WTC11 (cell line): ENCODE measurements around the gene PDXK.

ENCODE experiments used
- CBFB ChIP-seq: sonication (generic); formaldehyde crosslinking; IDR thresholded peaks from 2 replicates; pipeline ENCODE4 v1.8.1; 2022; ENCODE audit warnings: mild to moderate bottlenecking, low read depth, missing genetic modification reagents
- ESRRA ChIP-seq: sonication (generic); formaldehyde crosslinking; IDR thresholded peaks from 2 replicates; pipeline ENCODE4 v1.8.1; 2022; ENCODE audit warnings: mild to moderate bottlenecking, missing genetic modification reagents, borderline replicate concordance
- JUN ChIP-seq: sonication (generic); formaldehyde crosslinking; IDR thresholded peaks from 2 replicates; pipeline ENCODE4 v1.8.0; 2023; ENCODE audit warnings: mild to moderate bottlenecking, missing genetic modification reagents
- KAT7 ChIP-seq: sonication (generic); formaldehyde crosslinking; IDR thresholded peaks from 2 replicates; pipeline ENCODE4 v1.8.1; 2023; ENCODE audit warnings: missing genetic modification reagents, mild to moderate bottlenecking, borderline replicate concordance
- MAX ChIP-seq: sonication (generic); formaldehyde crosslinking; IDR thresholded peaks from 2 replicates; pipeline ENCODE4 v1.8.0; 2022; ENCODE audit warnings: mild to moderate bottlenecking, missing genetic modification reagents
- NR2C2 ChIP-seq: sonication (generic); formaldehyde crosslinking; IDR thresholded peaks from 2 replicates; pipeline ENCODE4 v1.8.0; 2022; ENCODE audit warnings: mild to moderate bottlenecking, missing genetic modification reagents
- TEAD1 ChIP-seq: sonication (generic); formaldehyde crosslinking; IDR thresholded peaks from 2 replicates; pipeline ENCODE4 v1.8.0; 2022; ENCODE audit warnings: mild to moderate bottlenecking, missing genetic modification reagents
- TP53 ChIP-seq: sonication (generic); formaldehyde crosslinking; IDR thresholded peaks from 2 replicates; pipeline ENCODE4 v1.8.1; 2023; ENCODE audit warnings: mild to moderate bottlenecking, missing genetic modification reagents
- ZBTB43 ChIP-seq: sonication (generic); formaldehyde crosslinking; IDR thresholded peaks from 2 replicates; pipeline ENCODE4 v1.8.1; 2023; ENCODE audit warnings: mild to moderate bottlenecking, missing genetic modification reagents
- ZNF138 ChIP-seq: sonication (generic); formaldehyde crosslinking; conservative IDR thresholded peaks from 2 replicates; pipeline ENCODE4 v1.8.1; 2022; ENCODE audit warnings: mild to moderate bottlenecking, moderate library complexity, missing genetic modification reagents
- TF ChIP-seq, protein P1 (sequence below): fragments of 200-600 bp; IDR thresholded peaks from 2 replicates; pipeline ENCODE4 v1.8.0; 2022; ENCODE audit warnings: antibody characterized with exemption
- TF ChIP-seq, protein P2 (sequence below): sonication (generic); formaldehyde crosslinking; conservative IDR thresholded peaks from 2 replicates; pipeline ENCODE4 v1.8.1; 2022; ENCODE audit warnings: mild to moderate bottlenecking, missing genetic modification reagents
- TF ChIP-seq, protein P3 (sequence below): sonication (generic); formaldehyde crosslinking; IDR thresholded peaks from 2 replicates; pipeline ENCODE4 v1.8.0; 2022; ENCODE audit warnings: mild to moderate bottlenecking, missing genetic modification reagents
- TF ChIP-seq, protein P4 (sequence below): sonication (generic); formaldehyde crosslinking; IDR thresholded peaks from 2 replicates; pipeline ENCODE4 v1.8.1; 2022; ENCODE audit warnings: low read depth, missing genetic modification reagents, borderline replicate concordance

DNA sequence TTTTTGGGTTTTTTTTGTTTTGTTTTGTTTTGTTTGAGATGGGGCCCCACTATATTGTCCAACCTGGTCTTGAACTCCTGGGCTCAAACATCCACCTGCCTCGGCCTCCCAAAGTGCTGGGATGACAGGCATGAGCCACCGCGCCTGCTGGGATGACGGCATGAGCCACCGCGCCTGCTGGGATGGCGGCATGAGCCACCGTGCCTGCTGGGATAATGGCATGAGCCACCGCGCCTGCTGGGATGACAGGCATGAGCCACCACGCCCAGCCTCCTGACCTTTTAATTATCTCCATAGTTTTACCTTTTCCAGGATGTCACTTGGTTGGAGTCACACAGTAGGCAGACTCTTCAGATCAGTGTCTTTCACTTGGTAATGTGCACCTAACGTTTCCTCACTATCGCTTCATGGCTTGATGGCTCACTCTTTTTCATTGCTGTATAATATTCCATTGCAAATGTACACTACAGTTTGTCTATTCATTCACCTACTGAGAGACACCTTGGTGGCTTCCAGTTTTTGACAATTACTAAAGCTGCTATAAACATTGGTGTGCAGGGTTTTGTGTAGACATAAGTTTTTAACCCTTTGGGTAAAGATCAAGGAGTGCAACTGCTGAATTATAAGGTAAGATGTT lies 10.1 kb upstream of the PDXK start:
- TF ChIP-seq ZNF138 (CRISPR knock-in tag): no peak
- TF ChIP-seq JUN (CRISPR knock-in tag): no peak
- no peak for TF ChIP-seq KAT7
- TF ChIP-seq ESRRA (CRISPR knock-in tag): no peak
- TF ChIP-seq, protein P1, sequence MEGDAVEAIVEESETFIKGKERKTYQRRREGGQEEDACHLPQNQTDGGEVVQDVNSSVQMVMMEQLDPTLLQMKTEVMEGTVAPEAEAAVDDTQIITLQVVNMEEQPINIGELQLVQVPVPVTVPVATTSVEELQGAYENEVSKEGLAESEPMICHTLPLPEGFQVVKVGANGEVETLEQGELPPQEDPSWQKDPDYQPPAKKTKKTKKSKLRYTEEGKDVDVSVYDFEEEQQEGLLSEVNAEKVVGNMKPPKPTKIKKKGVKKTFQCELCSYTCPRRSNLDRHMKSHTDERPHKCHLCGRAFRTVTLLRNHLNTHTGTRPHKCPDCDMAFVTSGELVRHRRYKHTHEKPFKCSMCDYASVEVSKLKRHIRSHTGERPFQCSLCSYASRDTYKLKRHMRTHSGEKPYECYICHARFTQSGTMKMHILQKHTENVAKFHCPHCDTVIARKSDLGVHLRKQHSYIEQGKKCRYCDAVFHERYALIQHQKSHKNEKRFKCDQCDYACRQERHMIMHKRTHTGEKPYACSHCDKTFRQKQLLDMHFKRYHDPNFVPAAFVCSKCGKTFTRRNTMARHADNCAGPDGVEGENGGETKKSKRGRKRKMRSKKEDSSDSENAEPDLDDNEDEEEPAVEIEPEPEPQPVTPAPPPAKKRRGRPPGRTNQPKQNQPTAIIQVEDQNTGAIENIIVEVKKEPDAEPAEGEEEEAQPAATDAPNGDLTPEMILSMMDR: no peak
- TF ChIP-seq TEAD1 (CRISPR knock-in tag): no peak
- no peak for TF ChIP-seq MAX (CRISPR knock-in tag)
- TF ChIP-seq, protein P2, sequence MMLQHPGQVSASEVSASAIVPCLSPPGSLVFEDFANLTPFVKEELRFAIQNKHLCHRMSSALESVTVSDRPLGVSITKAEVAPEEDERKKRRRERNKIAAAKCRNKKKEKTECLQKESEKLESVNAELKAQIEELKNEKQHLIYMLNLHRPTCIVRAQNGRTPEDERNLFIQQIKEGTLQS: no peak
- TF ChIP-seq NR2C2 (CRISPR knock-in tag): no peak
- TF ChIP-seq, protein P3, sequence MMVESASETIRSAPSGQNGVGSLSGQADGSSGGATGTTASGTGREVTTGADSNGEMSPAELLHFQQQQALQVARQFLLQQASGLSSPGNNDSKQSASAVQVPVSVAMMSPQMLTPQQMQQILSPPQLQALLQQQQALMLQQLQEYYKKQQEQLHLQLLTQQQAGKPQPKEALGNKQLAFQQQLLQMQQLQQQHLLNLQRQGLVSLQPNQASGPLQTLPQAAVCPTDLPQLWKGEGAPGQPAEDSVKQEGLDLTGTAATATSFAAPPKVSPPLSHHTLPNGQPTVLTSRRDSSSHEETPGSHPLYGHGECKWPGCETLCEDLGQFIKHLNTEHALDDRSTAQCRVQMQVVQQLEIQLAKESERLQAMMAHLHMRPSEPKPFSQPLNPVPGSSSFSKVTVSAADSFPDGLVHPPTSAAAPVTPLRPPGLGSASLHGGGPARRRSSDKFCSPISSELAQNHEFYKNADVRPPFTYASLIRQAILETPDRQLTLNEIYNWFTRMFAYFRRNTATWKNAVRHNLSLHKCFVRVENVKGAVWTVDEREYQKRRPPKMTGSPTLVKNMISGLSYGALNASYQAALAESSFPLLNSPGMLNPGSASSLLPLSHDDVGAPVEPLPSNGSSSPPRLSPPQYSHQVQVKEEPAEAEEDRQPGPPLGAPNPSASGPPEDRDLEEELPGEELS (CRISPR knock-in tag): no peak
- TF ChIP-seq, protein P4, sequence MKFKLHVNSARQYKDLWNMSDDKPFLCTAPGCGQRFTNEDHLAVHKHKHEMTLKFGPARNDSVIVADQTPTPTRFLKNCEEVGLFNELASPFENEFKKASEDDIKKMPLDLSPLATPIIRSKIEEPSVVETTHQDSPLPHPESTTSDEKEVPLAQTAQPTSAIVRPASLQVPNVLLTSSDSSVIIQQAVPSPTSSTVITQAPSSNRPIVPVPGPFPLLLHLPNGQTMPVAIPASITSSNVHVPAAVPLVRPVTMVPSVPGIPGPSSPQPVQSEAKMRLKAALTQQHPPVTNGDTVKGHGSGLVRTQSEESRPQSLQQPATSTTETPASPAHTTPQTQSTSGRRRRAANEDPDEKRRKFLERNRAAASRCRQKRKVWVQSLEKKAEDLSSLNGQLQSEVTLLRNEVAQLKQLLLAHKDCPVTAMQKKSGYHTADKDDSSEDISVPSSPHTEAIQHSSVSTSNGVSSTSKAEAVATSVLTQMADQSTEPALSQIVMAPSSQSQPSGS: no peak
- no peak for TF ChIP-seq TP53 (CRISPR knock-in tag)
- TF ChIP-seq ZBTB43 (CRISPR knock-in tag): no peak
- no peak for TF ChIP-seq CBFB (CRISPR knock-in tag)
